GM23338 (cell line): ENCODE results near the gene SEL1L3. TPM values are rescaled to one million over a fixed set of nuclear protein-coding genes. Genes with fewer than 3 reads are reported as not detected.

Source experiments
- ATAC-seq: fragments of 200-7000 bp; cut with Tn5 transposase; 3 replicates; pipeline ENCODE4 v1.9.1; 2020
- DNase-seq: peaks from one replicate; pipeline ENCODE4 v3.0.0-alpha.2; 2015; ENCODE audit warnings: low spot score
- H2AFZ ChIP-seq: fragments of 200-600 bp; sonication (generic); 2 replicates; pipeline ENCODE4 v1.8.0; 2016; ENCODE audit warnings: antibody characterized with exemption, mild to moderate bottlenecking, moderate library complexity
- H3F3A ChIP-seq: fragments of 200-600 bp; sonication (generic); replicated peaks from 2 replicates; pipeline ENCODE4 v1.8.0; 2017; ENCODE audit warnings: antibody characterized with exemption, mixed run types, low read depth
- H3K27ac ChIP-seq: fragments of 200-600 bp; sonication (generic); 2 replicates; pipeline ENCODE4 v1.6.1; 2016; ENCODE audit warnings: low read depth
- H3K27me3 ChIP-seq: fragments of 200-600 bp; sonication (generic); 2 replicates; pipeline ENCODE4 v1.8.0; 2016; ENCODE audit warnings: mild to moderate bottlenecking, mixed run types, moderate library complexity; ENCODE audit not compliant: insufficient read depth
- H3K36me3 ChIP-seq: fragments of 200-600 bp; sonication (generic); 2 replicates; pipeline ENCODE4 v1.8.0; 2016; ENCODE audit warnings: mild to moderate bottlenecking; ENCODE audit not compliant: insufficient read depth
- H3K4me1 ChIP-seq: fragments of 200-600 bp; sonication (generic); 2 replicates; pipeline ENCODE4 v1.8.0; 2016; ENCODE audit warnings: mild to moderate bottlenecking, moderate library complexity; ENCODE audit not compliant: insufficient read depth
- H3K4me2 ChIP-seq: fragments of 200-600 bp; sonication (generic); 2 replicates; pipeline ENCODE4 v1.7.1; 2017; ENCODE audit warnings: mixed run types
- H3K4me3 ChIP-seq: fragments of 200-600 bp; sonication (generic); 2 replicates; pipeline ENCODE4 v1.6.1; 2016; ENCODE audit warnings: mixed run types
- H3K79me2 ChIP-seq: fragments of 200-600 bp; sonication (generic); replicated peaks from 2 replicates; pipeline ENCODE4 v1.8.0; 2017; ENCODE audit warnings: mild to moderate bottlenecking; ENCODE audit not compliant: insufficient read depth
- H3K9me2 ChIP-seq: fragments of 200-600 bp; sonication (generic); 2 replicates; pipeline ENCODE4 v1.8.0; 2017; ENCODE audit not compliant: insufficient read depth
- H4K20me1 ChIP-seq: fragments of 200-600 bp; sonication (generic); replicated peaks from 2 replicates; pipeline ENCODE4 v1.8.0; 2017; ENCODE audit warnings: mild to moderate bottlenecking; ENCODE audit not compliant: insufficient read depth
- H3K27ac Mint-ChIP-seq: 2 replicates; pipeline ENCODE4 v1.8.0; 2020; ENCODE audit warnings: inconsistent platforms, mild to moderate bottlenecking, moderate library complexity, mixed read lengths
- H3K27me3 Mint-ChIP-seq: 3 replicates; pipeline ENCODE4 v1.8.0; 2022; ENCODE audit warnings: low read depth, mild to moderate bottlenecking, moderate library complexity, mixed read lengths, inconsistent platforms; ENCODE audit not compliant: insufficient read depth, poor library complexity
- H3K36me3 Mint-ChIP-seq: 3 replicates; pipeline ENCODE4 v1.8.0; 2021; ENCODE audit warnings: low read depth, mild to moderate bottlenecking, inconsistent platforms, moderate library complexity, mixed read lengths
- H3K4me1 Mint-ChIP-seq: 3 replicates; pipeline ENCODE4 v1.8.0; 2020; ENCODE audit warnings: mild to moderate bottlenecking, inconsistent platforms, mixed read lengths
- H3K4me3 Mint-ChIP-seq: 3 replicates; pipeline ENCODE4 v1.8.0; 2021; ENCODE audit warnings: moderate library complexity, mild to moderate bottlenecking, inconsistent platforms, mixed read lengths
- H3K9me3 Mint-ChIP-seq: 3 replicates; pipeline ENCODE4 v1.8.0; 2020; ENCODE audit warnings: moderate library complexity, mild to moderate bottlenecking, inconsistent platforms, mixed read lengths
- CREB1 ChIP-seq: fragments of 250-450 bp; sonication (Bioruptor Pico); IDR thresholded peaks from 2 replicates; pipeline ENCODE4 v1.5.0; 2020; ENCODE audit warnings: low read depth, mild to moderate bottlenecking, moderate library complexity
- CTCF ChIP-seq, 2 experiments: fragments of 200-600 bp in 1 of 2; sonication (generic) in 1 of 2; conservative IDR thresholded peaks; 2 replicates each; pipeline versions ENCODE4 v1.5.1 to v1.6.1; 2016 to 2017; ENCODE audit warnings: antibody characterized with exemption in 2 of 2, low read depth in 2 of 2, mild to moderate bottlenecking in 2 of 2, moderate library complexity in 1 of 2
- ETS1 ChIP-seq: IDR thresholded peaks from 2 replicates; pipeline ENCODE4 v1.6.1; 2016; ENCODE audit warnings: antibody characterized with exemption
- EZH2 ChIP-seq: fragments of 200-600 bp; sonication (generic); IDR thresholded peaks from one replicate; pipeline ENCODE4 v1.8.0; 2017; ENCODE audit warnings: antibody characterized with exemption, mild to moderate bottlenecking, low read depth; ENCODE audit not compliant: unreplicated experiment
- EZH2phosphoT487 ChIP-seq: fragments of 200-600 bp; sonication (generic); IDR thresholded peaks from one replicate; pipeline ENCODE4 v1.8.1; 2018; ENCODE audit warnings: antibody characterized with exemption; ENCODE audit not compliant: unreplicated experiment
- JUNB ChIP-seq: IDR thresholded peaks from one replicate; pipeline ENCODE4 v1.6.1; 2016; ENCODE audit warnings: antibody characterized with exemption; ENCODE audit not compliant: unreplicated experiment
- NANOG ChIP-seq: IDR thresholded peaks from 2 replicates; pipeline ENCODE4 v1.6.1; 2016; ENCODE audit warnings: antibody characterized with exemption, borderline replicate concordance
- POLR2AphosphoS5 ChIP-seq: IDR thresholded peaks from 2 replicates; pipeline ENCODE4 v1.6.1; 2016; ENCODE audit warnings: antibody characterized with exemption, low read depth
- STAT1 ChIP-seq: IDR thresholded peaks from one replicate; pipeline ENCODE4 v1.6.1; 2016; ENCODE audit warnings: antibody characterized with exemption; ENCODE audit not compliant: unreplicated experiment
- ZNF114 ChIP-seq: fragments of 250-450 bp; sonication (Bioruptor Pico); IDR thresholded peaks from 2 replicates; pipeline ENCODE4 v1.5.0; 2020; ENCODE audit warnings: mild to moderate bottlenecking, moderate library complexity
- ZNF331 ChIP-seq: fragments of 250-450 bp; sonication (Bioruptor Pico); IDR thresholded peaks from 2 replicates; pipeline ENCODE4 v1.5.0; 2020; ENCODE audit warnings: low read depth, mild to moderate bottlenecking, moderate library complexity
- ZNF462 ChIP-seq: fragments of 250-450 bp; sonication (Bioruptor Pico); IDR thresholded peaks from 2 replicates; pipeline ENCODE4 v1.5.0; 2020; ENCODE audit warnings: mild to moderate bottlenecking, moderate library complexity
- polyA plus RNA-seq: library from polyadenylated mRNA; unstranded; fragments of >200 nt; fragmentation: Nextera tagmentation; extraction: Ambion mirVana; gene quantifications from 2 replicates; pipeline ENCODE4 v1.2.1, GENCODE V29; 2016
- total RNA-seq: library from RNA; depleted of rRNA; stranded (reverse); fragments of >200 nt; shearing (Covaris generic); gene quantifications from 2 replicates; pipeline ENCODE4 v1.2.3, GENCODE V29; 2014
- TF ChIP-seq, protein P1 (sequence below): IDR thresholded peaks from one replicate; pipeline ENCODE4 v1.6.1; 2018; ENCODE audit warnings: antibody characterized with exemption; ENCODE audit not compliant: unreplicated experiment

SEL1L3 gene
- total and polyA plus RNA-seq, 2 experiments from 2014 or later = 17.1 to 61.7 TPM

DNA sequence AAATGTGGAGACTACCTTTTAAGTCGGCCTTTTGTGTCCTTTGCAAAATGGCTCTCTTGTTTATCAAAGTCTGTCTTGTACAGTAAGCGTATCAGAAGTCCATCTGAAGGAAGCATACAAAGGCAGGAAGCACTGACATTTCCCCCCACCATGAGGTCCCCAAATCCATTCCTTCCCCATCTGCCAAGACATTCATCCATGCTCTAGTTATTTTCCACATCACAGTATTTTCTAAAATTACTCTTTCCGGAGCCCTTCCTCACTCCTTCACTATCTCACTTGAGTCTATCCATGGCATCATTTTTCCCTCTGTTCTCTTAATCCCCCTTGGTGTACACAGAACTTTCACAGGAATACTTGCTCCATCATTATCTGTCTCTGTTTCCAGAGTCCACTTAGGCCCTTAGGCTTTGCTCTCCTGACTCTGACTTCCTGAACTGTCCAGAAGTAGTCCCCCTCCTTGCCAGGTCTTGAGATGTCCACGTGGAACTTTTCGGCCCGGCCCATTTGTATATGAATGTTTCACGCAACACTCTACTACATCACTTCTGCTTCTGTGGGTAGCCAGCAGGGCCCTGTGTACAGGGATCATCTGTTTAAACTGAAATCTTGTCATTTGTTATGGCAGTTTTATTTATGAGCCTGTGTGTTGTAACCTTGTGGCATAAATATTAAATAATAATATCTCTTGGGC, 2.1 kb downstream of the SEL1L3 start:
- H3K4me2 ChIP-seq = peak overlapping the region; percentile 99
- peaks cover 15% of the 10 kb centered on the region for H3K27me3 ChIP-seq
- peak overlapping the region; percentile 94 for H3K4me3 Mint-ChIP-seq
- H3K9me3 Mint-ChIP-seq = no peaks in the 10 kb centered on the region
- H3K36me3 ChIP-seq = no peaks in the 10 kb centered on the region
- peak overlapping the region; percentile 91 for H3K4me3 ChIP-seq
- DNase-seq (no peak), ATAC-seq (no peak)
- H3K9me2 ChIP-seq = no peaks in the 10 kb centered on the region
- H3K36me3 Mint-ChIP-seq = peaks cover 8% of the 10 kb centered on the region; the same call in 2 of the 3 replicates
- peaks cover 34% of the 10 kb centered on the region for H3K4me1 Mint-ChIP-seq
- H4K20me1 ChIP-seq = peaks cover 7% of the 10 kb centered on the region; the same call in 1 of the 2 replicates
- peaks cover 63% of the 10 kb centered on the region for H3K79me2 ChIP-seq
- TF ChIP-seq, protein P1, sequence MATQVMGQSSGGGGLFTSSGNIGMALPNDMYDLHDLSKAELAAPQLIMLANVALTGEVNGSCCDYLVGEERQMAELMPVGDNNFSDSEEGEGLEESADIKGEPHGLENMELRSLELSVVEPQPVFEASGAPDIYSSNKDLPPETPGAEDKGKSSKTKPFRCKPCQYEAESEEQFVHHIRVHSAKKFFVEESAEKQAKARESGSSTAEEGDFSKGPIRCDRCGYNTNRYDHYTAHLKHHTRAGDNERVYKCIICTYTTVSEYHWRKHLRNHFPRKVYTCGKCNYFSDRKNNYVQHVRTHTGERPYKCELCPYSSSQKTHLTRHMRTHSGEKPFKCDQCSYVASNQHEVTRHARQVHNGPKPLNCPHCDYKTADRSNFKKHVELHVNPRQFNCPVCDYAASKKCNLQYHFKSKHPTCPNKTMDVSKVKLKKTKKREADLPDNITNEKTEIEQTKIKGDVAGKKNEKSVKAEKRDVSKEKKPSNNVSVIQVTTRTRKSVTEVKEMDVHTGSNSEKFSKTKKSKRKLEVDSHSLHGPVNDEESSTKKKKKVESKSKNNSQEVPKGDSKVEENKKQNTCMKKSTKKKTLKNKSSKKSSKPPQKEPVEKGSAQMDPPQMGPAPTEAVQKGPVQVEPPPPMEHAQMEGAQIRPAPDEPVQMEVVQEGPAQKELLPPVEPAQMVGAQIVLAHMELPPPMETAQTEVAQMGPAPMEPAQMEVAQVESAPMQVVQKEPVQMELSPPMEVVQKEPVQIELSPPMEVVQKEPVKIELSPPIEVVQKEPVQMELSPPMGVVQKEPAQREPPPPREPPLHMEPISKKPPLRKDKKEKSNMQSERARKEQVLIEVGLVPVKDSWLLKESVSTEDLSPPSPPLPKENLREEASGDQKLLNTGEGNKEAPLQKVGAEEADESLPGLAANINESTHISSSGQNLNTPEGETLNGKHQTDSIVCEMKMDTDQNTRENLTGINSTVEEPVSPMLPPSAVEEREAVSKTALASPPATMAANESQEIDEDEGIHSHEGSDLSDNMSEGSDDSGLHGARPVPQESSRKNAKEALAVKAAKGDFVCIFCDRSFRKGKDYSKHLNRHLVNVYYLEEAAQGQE = no peak
- TF ChIP-seq ETS1 = no peak
- TF ChIP-seq STAT1 = no peak
- no peak for TF ChIP-seq NANOG
- no peak for TF ChIP-seq CREB1 (CRISPR knock-in tag)
- TF ChIP-seq ZNF331 (CRISPR knock-in tag) = no peak
- no peak for TF ChIP-seq ZNF462 (CRISPR knock-in tag)
- no peak for TF ChIP-seq POLR2AphosphoS5
- no peak for TF ChIP-seq JUNB
- TF ChIP-seq ZNF114 (CRISPR knock-in tag) = no peak
- no peak for TF ChIP-seq EZH2
- TF ChIP-seq EZH2phosphoT487 = no peak
- no peak for TF ChIP-seq CTCF (conservative IDR thresholded peaks at IDR 0.05; ENCODE audit: low read depth in 2 of 2)
- no peak overlapping the region for H3K27ac ChIP-seq
- peaks cover 14% of the 10 kb centered on the region for H3K27me3 Mint-ChIP-seq
- peaks cover 45% of the 10 kb centered on the region for H3K4me1 ChIP-seq
- no peak overlapping the region for H2AFZ ChIP-seq
- H3K27ac Mint-ChIP-seq = 0 out of 2 replicates have a peak overlapping the region, but pooled peaks have one; percentile 7
- H3F3A ChIP-seq = peaks cover 7% of the 10 kb centered on the region; the same call in 1 of the 2 replicates
